GM23248 (cell line): ENCODE measurements around the gene CD96.

Experiments used
- EZH2 ChIP-seq: fragments of 200-600 bp; sonication (generic); IDR thresholded peaks from 2 replicates; pipeline ENCODE4 v1.6.1; 2018; ENCODE audit warnings: antibody characterized with exemption, mild to moderate bottlenecking; ENCODE audit not compliant: insufficient read depth, poor library complexity, severe bottlenecking
- EZH2phosphoT487 ChIP-seq: fragments of 200-600 bp; sonication (generic); IDR thresholded peaks from 2 replicates; pipeline ENCODE4 v1.6.1; 2018; ENCODE audit warnings: antibody characterized with exemption, moderate library complexity, mild to moderate bottlenecking, low read depth; ENCODE audit not compliant: insufficient read depth

DNA sequence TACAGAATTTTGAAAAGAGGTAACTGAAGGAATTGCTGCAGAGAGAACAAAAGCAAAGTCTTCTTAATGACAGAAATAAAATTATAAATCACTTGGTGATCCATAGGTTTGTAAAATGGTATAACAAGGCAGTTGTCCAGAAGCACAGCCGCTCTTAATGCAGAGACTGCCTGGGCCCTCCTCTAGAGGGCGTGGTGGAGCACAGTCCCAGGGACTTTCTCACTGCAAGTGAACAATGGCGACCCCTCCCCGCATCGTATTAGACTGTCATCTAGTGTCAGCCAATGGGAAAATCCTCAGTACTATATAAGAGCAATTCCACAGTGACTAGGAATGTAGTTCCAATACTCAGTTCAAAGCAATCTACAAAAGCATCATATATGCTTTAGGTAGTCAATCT lies 79.5 kb downstream of the CD96 start:
- TF ChIP-seq EZH2 = no peak
- TF ChIP-seq EZH2phosphoT487 = no peak
